Activated naive CD4-positive, alpha-beta T cell treated with anti-CD3 and anti-CD28 coated beads for 36 hours (primary cell): ENCODE results near the gene CDK2AP2. TPM values are rescaled to one million over a fixed set of nuclear protein-coding genes. Genes with fewer than 3 reads are reported as not detected.
A peak's percentile ranks its signal among the peaks of the same experiment; 100 is the strongest.

Source experiments
- CTCF ChIA-PET: fragments of 350-600 bp; sonication (Branson Sonifier 250); formaldehyde crosslinking; loops from one replicate; lab custom pipeline; 2021; ENCODE audit warnings: antibody characterized with exemption; lab: Charles Lee
- DNase-seq: peaks from one replicate; pipeline ENCODE4 v3.0.0-alpha.2; 2020
- H3K27ac Mint-ChIP-seq: one replicate; pipeline ENCODE4 v1.8.0; 2021; ENCODE audit warnings: mild to moderate bottlenecking, mixed read lengths
- H3K27me3 Mint-ChIP-seq: one replicate; pipeline ENCODE4 v1.8.0; 2021; ENCODE audit warnings: low read depth, mixed read lengths
- H3K36me3 Mint-ChIP-seq: one replicate; pipeline ENCODE4 v1.8.0; 2021; ENCODE audit warnings: low read depth, mixed read lengths
- H3K4me1 Mint-ChIP-seq: one replicate; pipeline ENCODE4 v1.8.0; 2021; ENCODE audit warnings: low read depth, mixed read lengths
- H3K4me3 Mint-ChIP-seq: one replicate; pipeline ENCODE4 v1.8.0; 2021; ENCODE audit warnings: mild to moderate bottlenecking, moderate library complexity, mixed read lengths
- H3K9me3 Mint-ChIP-seq: one replicate; pipeline ENCODE4 v1.8.0; 2021; ENCODE audit warnings: mixed read lengths
- intact Hi-C: fragments of 100-400 bp; cut with micrococcal nuclease; formaldehyde crosslinking; loops from one replicate; pipeline ENCODE4 v1.15.1; 2023
- total RNA-seq, 2 experiments: library from RNA; stranded (reverse); gene quantifications; one replicate each; pipeline ENCODE4 v1.2.3, GENCODE V29; 2021

Gene CDK2AP2
- total RNA-seq, 2 experiments from 2014 or later = 53.7 to 55.1 TPM

- Mint-ChIP-seq H3K36me3 (peaks cover 23% of the 10 kb centered on the region), H3K27me3 (no peaks in the 10 kb centered on the region)
- CTCF ChIA-PET = no interaction called here
Observed at GRCh38 chr11:67499808-67500483, 8.0 kb downstream of the CDK2AP2 start.

GRCh38 chr11:67498544-67498972 lies 9.4 kb downstream of the CDK2AP2 start:
- CTCF ChIA-PET = no interaction called here
- H3K4me1 Mint-ChIP-seq = peaks cover 21% of the 10 kb centered on the region
- no peak overlapping the region for H3K4me3 Mint-ChIP-seq
- H3K27ac Mint-ChIP-seq = no peak overlapping the region
- H3K27me3 Mint-ChIP-seq = no peaks in the 10 kb centered on the region
- H3K36me3 Mint-ChIP-seq = peaks cover 29% of the 10 kb centered on the region
- intact Hi-C loops = no loop called here
- no peaks in the 10 kb centered on the region for H3K9me3 Mint-ChIP-seq
- no peak for DNase-seq

More at GRCh38 chr11:67499808-67500483, 8.0 kb downstream of the CDK2AP2 start:
- Mint-ChIP-seq H3K9me3 (no peaks in the 10 kb centered on the region), H3K4me3 (no peak overlapping the region), H3K27ac (no peak overlapping the region), H3K4me1 (peaks cover 25% of the 10 kb centered on the region)
- no peak for DNase-seq
- intact Hi-C loops = loop anchor here (10.0 kb wide), 2 partner anchors 385 to 535 kb away; partner anchors contain the start of genes KDM2A, NDUFS8 and TCIRG1

GRCh38 chr11:67497656-67498291 lies 10.2 kb downstream of the CDK2AP2 start:
- no peaks in the 10 kb centered on the region for H3K27me3 Mint-ChIP-seq
- H3K36me3 Mint-ChIP-seq = peaks cover 26% of the 10 kb centered on the region
- no peak for DNase-seq
- CTCF ChIA-PET = no interaction called here
- intact Hi-C loops = no loop called here
- H3K9me3 Mint-ChIP-seq = no peaks in the 10 kb centered on the region
- no peak overlapping the region for H3K27ac Mint-ChIP-seq
- peaks cover 14% of the 10 kb centered on the region for H3K4me1 Mint-ChIP-seq
- no peak overlapping the region for H3K4me3 Mint-ChIP-seq

GRCh38 chr11:67496113-67496512 lies 11.8 kb downstream of the CDK2AP2 start:
- no peak overlapping the region for H3K27ac Mint-ChIP-seq
- H3K27me3 Mint-ChIP-seq = no peaks in the 10 kb centered on the region
- H3K4me3 Mint-ChIP-seq = no peak overlapping the region
- intact Hi-C loops = no loop called here
- H3K9me3 Mint-ChIP-seq = no peaks in the 10 kb centered on the region
- H3K4me1 Mint-ChIP-seq = peaks cover 7% of the 10 kb centered on the region
- peaks cover 26% of the 10 kb centered on the region for H3K36me3 Mint-ChIP-seq
- CTCF ChIA-PET = no interaction called here
- DNase-seq = no peak

GRCh38 chr11:67495234-67496005 lies 12.5 kb downstream of the CDK2AP2 start:
- peaks cover 3% of the 10 kb centered on the region for H3K4me1 Mint-ChIP-seq
- intact Hi-C loops = no loop called here
- no peak overlapping the region for H3K4me3 Mint-ChIP-seq
- no peak overlapping the region for H3K27ac Mint-ChIP-seq
- no peaks in the 10 kb centered on the region for H3K27me3 Mint-ChIP-seq
- peaks cover 22% of the 10 kb centered on the region for H3K36me3 Mint-ChIP-seq
- CTCF ChIA-PET = no interaction called here
- no peak for DNase-seq
- H3K9me3 Mint-ChIP-seq = no peaks in the 10 kb centered on the region

- no peak overlapping the region for H3K4me3 Mint-ChIP-seq
- no peaks in the 10 kb centered on the region for H3K9me3 Mint-ChIP-seq
- H3K27ac Mint-ChIP-seq = no peak overlapping the region
- H3K4me1 Mint-ChIP-seq = peaks cover 5% of the 10 kb centered on the region
- H3K36me3 Mint-ChIP-seq = peaks cover 27% of the 10 kb centered on the region
- CTCF ChIA-PET = no interaction called here
- DNase-seq = no peak
- no peaks in the 10 kb centered on the region for H3K27me3 Mint-ChIP-seq
- intact Hi-C loops = no loop called here
Observed at GRCh38 chr11:67494371-67495233, 13.4 kb downstream of the CDK2AP2 start.

- CTCF ChIA-PET = interaction anchor here (0.6 kb wide), 1 partner anchor 28 kb away, joined by 3 read pairs; no protein-coding TSS in a partner anchor
- intact Hi-C loops = no loop called here
- Mint-ChIP-seq H3K27ac (no peak overlapping the region), H3K27me3 (no peaks in the 10 kb centered on the region), H3K4me1 (peaks cover 10% of the 10 kb centered on the region), H3K4me3 (no peak overlapping the region), H3K36me3 (peaks cover 28% of the 10 kb centered on the region), H3K9me3 (no peaks in the 10 kb centered on the region)
- DNase-seq = no peak
Observed at GRCh38 chr11:67493548-67494370, 14.2 kb downstream of the CDK2AP2 start.

GRCh38 chr11:67492801-67493547 lies 15.0 kb downstream of the CDK2AP2 start:
- H3K27me3 Mint-ChIP-seq = no peaks in the 10 kb centered on the region
- CTCF ChIA-PET = interaction anchor here (0.6 kb wide), 1 partner anchor 27 kb away, joined by 3 read pairs; no protein-coding TSS in a partner anchor
- H3K4me3 Mint-ChIP-seq = no peak overlapping the region
- H3K27ac Mint-ChIP-seq = no peak overlapping the region
- intact Hi-C loops = no loop called here
- DNase-seq = peak; percentile 28
- peaks cover 18% of the 10 kb centered on the region for H3K4me1 Mint-ChIP-seq
- peaks cover 33% of the 10 kb centered on the region for H3K36me3 Mint-ChIP-seq
- no peaks in the 10 kb centered on the region for H3K9me3 Mint-ChIP-seq

GRCh38 chr11:67492069-67492727 lies 15.8 kb downstream of the CDK2AP2 start:
- intact Hi-C loops = no loop called here
- Mint-ChIP-seq H3K27ac (no peak overlapping the region), H3K4me3 (no peak overlapping the region), H3K4me1 (peaks cover 25% of the 10 kb centered on the region), H3K9me3 (no peaks in the 10 kb centered on the region), H3K27me3 (no peaks in the 10 kb centered on the region), H3K36me3 (peaks cover 33% of the 10 kb centered on the region)
- CTCF ChIA-PET = no interaction called here
- DNase-seq = no peak

GRCh38 chr11:67491276-67492068 lies 16.5 kb downstream of the CDK2AP2 start:
- peaks cover 34% of the 10 kb centered on the region for H3K36me3 Mint-ChIP-seq

More at GRCh38 chr11:67491276-67492068, 16.5 kb downstream of the CDK2AP2 start:
- Mint-ChIP-seq H3K9me3 (no peaks in the 10 kb centered on the region), H3K27ac (peak overlapping the region; percentile 61), H3K4me3 (no peak overlapping the region), H3K4me1 (peaks cover 33% of the 10 kb centered on the region), H3K27me3 (no peaks in the 10 kb centered on the region)
- CTCF ChIA-PET = no interaction called here
- DNase-seq = no peak
- intact Hi-C loops = no loop called here
